Stimulated activated CD8-positive, alpha-beta memory T cell treated with anti-CD3 and anti-CD28 coated beads, Interleukin-12 subunit alpha, Interleukin-12 subunit beta, amount 100 ng/mL, for 1 hour (primary cell): ENCODE results near the gene PFDN5.
"Not testable (repeated sequence)": the region's sequence is repeated elsewhere in the genome, so short reads cannot be mapped to it uniquely, and the experiment has no call there.

ENCODE experiments used
- DNase-seq: peaks from one replicate; pipeline ENCODE4 v3.0.0-alpha.2; 2020; ENCODE audit warnings: low read depth

Gene PFDN5

DNA sequence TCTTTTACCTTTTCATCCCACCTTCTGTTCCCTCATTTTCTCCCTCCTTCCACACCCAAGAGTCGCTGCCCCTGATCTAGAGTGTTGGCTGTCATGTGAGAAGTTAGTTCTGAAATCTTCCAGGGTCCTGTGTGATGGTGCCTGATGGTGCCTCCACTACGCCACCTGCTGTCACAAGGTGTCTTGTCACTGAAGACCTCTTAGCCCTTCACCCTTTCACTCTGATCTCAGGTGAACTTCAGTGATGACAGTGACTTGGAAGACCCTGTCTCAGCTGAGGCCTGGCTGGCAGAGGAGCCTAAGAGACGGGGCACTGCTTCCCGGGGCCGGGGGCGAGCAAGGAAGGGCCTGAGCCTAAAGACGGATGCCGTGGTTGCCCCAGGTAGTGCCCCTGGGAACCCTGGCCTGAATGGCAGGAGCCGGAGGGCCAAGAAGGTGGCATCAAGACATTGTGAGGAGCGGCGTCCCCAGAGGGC is 7.6 kb upstream of the PFDN5 start:
- peak; percentile 66 for DNase-seq

GRCh38 chr12:53288322-53288721 is 7.0 kb upstream of the PFDN5 start:
- no peak for DNase-seq

DNA sequence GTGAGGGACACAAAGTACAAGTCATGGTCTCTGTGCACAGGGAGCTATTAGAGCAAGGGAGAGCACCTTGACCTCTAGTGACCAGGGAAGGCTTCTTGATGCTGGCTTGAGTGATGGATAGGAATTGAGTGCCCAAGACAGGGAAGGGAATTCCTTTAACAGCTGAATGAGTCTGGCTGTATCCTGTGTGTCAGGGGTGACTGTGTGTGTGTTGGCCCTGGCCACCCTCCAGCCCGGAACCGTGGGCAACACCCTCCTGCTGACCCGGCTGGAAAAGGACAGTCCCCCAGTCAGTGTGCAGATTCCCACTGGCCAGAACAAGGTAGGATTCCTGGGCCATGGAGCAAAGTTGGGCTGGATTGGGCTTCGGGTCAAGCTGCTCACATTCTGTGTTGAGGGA is 5.5 kb upstream of the PFDN5 start:
- DNase-seq = no peak

GRCh38 chr12:53290661-53291060 is 4.7 kb upstream of the PFDN5 start:
- no peak for DNase-seq

DNA sequence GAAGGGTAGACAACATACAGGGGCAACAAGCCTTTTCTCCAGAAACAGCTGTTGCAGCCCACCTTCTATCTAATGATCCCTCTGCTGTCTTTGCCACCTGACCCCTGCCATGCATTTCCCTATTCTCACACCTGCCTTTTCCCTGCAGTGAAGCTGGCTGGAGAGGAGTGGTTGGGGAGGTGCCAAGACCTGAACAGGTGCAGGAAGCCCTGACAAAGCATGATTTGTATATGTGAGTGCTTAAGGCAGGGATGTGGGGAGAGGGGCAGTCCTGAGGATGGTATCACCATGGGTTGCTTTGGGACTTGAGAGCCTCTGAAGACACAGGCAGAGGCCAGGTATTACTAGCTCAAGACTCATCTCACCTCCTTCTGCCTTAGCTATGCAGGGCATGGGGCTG is 2.9 kb upstream of the PFDN5 start:
- DNase-seq = no peak

- DNase-seq = no peak
These were observed 513 bp downstream of the PFDN5 start for GRCh38 chr12:53295891-53296219.

GRCh38 chr12:53297106-53297505 is 1.8 kb downstream of the PFDN5 start:
- not testable (repeated sequence) for DNase-seq

- no peak for DNase-seq
These were observed 2.8 kb downstream of the PFDN5 start for GRCh38 chr12:53298164-53298563.

- DNase-seq = no peak
These were observed 3.7 kb downstream of the PFDN5 start for GRCh38 chr12:53299101-53299453.

DNA sequence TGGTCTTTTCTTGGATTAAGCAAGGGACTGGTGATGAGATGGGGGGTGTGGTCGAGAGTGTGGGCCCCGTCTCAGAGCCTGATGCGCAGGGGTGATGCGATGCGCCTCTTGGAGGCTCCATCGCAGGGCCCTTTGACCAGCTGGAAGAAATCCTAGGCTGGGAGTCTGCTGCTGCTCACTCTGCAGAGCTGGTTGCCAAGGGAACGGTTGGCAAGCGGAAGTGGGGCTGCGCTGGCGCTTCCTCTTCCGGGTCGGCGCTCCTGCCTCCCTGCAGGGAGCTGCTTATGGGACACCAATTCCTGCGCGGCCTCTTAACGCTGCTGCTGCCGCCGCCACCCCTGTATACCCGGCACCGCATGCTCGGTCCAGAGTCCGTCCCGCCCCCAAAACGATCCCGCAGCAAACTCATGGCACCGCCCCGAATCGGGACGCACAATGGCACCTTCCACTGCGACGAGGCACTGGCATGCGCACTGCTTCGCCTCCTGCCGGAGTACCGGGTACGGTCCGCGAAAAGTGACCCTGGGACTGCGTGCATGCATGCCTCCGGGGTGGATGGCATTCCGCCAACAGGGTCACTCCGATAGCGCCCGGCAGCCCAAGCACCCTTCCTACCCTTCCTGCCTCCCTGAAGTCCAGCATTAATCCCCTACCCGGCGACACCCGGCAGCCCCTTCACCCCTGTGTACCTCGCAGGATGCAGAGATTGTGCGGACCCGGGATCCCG is 4.3 kb downstream of the PFDN5 start, which contains the start of gene MYG1:
MYG1 (plus strand) TSS at position 242 of the 727 bp plus-strand sequence; CDS start at position 285, 43 bp downstream.
- peak; percentile 70 for DNase-seq

GRCh38 chr12:53300187-53300586 is 4.8 kb downstream of the PFDN5 start:
- no peak for DNase-seq

DNA sequence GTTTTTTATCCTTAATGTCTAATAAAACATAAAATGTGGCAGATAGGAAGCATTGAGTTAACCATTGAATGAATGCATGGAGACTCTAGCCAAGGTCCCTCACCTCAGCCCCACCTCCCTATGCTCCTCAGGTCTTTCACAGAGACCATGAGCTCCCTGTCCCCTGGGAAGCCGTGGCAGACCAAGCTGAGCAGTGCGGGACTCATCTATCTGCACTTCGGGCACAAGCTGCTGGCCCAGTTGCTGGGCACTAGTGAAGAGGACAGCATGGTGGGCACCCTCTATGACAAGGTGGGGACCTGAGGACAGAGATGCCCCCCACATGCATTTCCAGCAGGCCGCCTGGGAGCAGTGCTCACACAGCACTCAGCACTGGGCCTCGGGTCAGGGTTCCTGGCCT is 7.6 kb downstream of the PFDN5 start:
- DNase-seq = no peak

DNA sequence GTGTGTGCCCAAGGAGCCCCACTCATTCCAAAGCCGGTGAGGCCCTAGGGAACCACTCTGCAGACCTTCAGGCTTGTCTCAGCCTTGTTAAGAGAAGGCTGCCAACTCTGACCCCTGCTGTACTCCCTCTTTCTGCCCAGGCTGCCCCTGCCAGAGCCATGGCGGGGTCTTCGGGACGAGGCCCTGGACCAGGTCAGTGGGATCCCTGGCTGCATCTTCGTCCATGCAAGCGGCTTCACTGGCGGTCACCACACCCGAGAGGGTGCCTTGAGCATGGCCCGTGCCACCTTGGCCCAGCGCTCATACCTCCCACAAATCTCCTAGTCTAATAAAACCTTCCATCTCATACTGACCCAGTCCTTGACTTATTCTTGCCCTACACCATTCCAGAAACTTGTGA is 11.5 kb downstream of the PFDN5 start:
- no peak for DNase-seq

GRCh38 chr12:53308276-53308675 is 12.9 kb downstream of the PFDN5 start:
- DNase-seq = no peak

GRCh38 chr12:53313996-53314395 is 18.7 kb downstream of the PFDN5 start:
- no peak for DNase-seq

GRCh38 chr12:53320352-53321195 is 25.2 kb downstream of the PFDN5 start:
- DNase-seq = no peak

DNA sequence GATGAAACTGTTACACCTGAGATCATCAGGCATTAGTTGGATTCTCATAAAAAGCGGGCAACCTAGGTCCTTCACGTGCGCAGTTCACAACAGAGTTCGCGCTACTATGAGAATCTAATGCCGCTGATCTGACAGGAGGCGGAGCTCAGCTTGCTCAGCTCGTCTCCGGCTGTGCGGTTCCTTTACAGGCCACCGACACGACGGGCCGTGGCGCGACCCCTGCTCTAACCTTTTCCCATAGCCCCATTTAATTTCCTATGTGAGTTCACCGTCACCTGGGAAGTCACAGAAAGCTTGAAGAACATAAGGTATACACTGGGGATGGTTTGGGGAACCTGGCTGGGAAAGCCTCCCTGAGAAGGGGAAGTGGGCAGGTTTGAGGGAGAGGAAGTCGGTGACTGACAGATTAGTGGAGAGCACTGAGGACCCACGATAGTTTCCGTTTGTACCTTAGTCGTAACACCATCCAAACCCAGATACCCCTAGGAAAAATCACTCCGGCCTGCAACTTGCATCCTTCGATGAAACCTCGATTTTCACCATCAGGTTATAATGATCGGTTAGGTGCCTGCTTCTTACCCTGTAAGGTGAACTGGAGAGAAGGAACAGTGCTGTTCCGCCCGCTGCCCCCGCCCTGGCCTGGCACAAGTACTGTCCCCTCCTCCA is 28.9 kb downstream of the PFDN5 start:
- DNase-seq = peak; percentile 46

DNA sequence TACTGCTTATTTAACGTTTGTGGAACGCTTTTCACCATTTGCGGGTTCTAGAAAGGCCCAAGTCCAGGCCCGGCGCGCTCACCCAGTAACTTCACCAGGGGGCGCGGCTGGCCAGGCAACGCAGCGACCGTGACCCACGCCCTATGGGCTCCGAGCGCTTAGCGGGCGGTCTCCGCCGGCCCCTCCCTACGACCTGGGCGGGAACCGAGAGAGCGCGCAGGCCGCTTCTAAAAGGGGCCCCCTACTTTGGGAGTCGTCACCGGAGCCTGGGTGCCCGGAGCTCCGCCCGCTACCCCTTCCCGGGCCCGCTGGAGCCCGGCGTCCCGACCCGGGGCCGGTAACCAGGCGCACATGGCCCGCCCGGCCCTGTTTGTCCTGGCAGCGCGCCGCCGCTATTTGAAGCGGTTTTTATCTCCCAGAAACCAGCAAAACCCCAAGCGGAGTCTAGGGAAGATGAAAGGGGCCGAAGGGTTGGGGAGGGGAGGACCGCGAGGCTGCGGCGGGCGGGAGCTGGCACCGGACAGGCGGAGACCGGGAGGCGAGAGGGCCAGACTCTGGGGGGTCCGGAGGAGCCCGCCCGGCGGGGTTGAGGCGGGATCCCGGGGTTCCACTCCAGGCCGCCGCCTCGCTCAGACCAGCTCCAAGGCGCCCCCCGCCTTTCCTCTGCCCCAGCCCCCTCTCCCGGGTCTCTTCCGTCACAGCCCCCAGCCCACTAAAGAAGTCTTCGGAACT is 29.6 kb downstream of the PFDN5 start:
- peak; percentile 74 for DNase-seq

GRCh38 chr12:53325511-53326061 is 30.2 kb downstream of the PFDN5 start:
- no peak for DNase-seq

DNA sequence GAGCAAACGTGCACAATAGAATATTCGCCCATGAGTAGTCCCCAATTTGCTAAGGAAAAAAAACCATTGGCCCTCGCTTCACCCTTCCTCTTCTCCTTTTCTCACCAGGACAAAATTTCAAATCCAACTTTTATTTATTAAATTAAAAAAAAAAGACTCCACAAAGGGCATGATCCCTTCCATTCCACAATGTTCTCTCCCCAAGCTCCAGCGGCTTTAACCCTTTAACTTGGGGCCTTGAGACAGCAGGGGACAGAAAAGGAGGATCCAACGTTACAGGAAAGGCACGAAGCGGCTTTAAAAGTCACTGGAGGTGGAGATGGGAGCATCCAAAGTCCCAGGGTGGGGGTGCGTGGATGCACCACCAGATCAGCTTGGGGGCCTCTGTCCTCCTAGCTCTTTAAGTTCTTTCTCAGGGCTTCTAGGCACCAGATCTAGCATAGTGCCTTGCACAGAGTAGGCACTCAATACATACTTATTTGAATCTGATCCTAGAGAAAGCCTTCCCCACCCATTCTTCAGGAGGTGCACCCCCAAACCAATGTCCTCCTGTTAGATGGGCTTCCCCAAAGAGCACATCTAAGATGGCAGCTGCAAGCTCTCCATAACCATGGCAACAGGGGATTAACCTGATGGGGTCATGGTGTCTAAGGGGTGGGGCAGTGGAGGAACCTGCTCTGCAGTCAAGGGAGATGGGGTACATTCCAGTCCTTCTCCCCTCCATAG is 31.3 kb downstream of the PFDN5 start:
- DNase-seq = no peak

DNA sequence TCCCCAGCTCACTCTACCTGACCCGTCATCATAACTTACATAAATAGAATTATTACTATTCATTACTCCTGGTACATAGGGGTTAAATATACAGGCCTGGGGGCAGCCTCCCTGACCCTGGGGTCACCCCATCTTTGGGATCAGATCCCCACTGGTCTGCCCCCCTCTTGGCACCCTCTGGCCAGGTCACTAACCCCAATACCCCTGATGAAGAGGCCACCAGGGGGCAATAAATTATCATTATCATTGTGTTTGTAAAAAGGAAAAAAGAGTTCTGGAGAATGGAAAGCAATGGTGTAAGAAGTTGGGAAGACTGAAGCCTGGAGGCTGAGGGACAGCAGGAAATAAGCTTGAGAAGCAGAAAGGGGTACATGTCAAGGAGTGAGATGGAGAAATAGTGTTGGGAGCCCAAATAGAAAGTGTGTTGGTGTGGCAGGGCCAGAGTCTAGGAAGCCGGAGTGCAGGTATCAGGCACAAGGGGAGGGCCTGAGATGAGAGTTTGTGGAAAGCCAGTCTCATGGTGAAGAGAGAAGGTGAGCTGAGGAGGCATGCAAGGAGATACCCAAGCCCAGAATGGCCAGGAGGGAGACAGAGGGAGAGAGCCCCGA is 32.2 kb downstream of the PFDN5 start:
- DNase-seq = no peak
